ENCODE data around the gene GNG4. TPM values are rescaled to one million over a fixed set of nuclear protein-coding genes. Genes with fewer than 3 reads are reported as not detected.

GNG4 gene
- total RNA-seq, 2 experiments from 2014 or later: not detected

DNA sequence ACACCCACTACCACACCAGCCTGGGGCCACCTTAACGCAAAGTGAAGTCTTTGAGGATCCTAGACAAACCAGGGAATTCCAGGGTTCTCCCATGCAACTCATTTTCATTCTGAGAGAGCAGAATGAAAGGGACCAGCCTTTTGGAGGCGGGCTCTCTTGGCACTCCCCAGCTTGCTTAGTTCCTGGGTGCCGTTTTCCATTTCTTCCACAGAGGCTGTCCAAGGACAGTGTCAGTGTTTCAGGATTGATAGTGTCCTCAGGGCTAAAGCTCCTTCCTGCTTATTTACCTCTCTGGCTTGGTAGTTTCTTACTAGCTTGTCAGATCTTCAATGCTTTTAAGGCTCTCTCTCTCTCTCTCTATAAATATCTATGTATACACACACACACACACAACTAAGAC is 30.1 kb upstream of the GNG4 start:
- no peak overlapping the region for H3K4me2 ChIP-seq (ENCODE audit: low read length)
- no peak overlapping the region for H3K27ac ChIP-seq (ENCODE audit: low read depth, low read length, poor library complexity, severe bottlenecking)
- H3K36me3 ChIP-seq (ENCODE audit: insufficient read depth, low read length): no peaks in the 10 kb centered on the region
- H3K4me3 ChIP-seq (ENCODE audit: low read depth, low read length, poor library complexity, severe bottlenecking): no peak overlapping the region
- TF ChIP-seq CTCF (conservative IDR thresholded peaks at IDR 0.05; ENCODE audit: low read length): no peak
- no peak for TF ChIP-seq EZH2phosphoT487 (IDR thresholded peaks at IDR 0.05; ENCODE audit: borderline replicate concordance, low read depth, low read length)
- intact Hi-C loops (cut with micrococcal nuclease; ENCODE audit: unreplicated experiment): no loop called here
- H4K20me1 ChIP-seq (ENCODE audit: insufficient read depth, low read length): no peaks in the 10 kb centered on the region
- no peaks in the 10 kb centered on the region for H3K79me2 ChIP-seq (ENCODE audit: insufficient read depth, low read depth, low read length)
- no peak overlapping the region for H2AFZ ChIP-seq (ENCODE audit: low read length)
- no peaks in the 10 kb centered on the region for H3K4me1 ChIP-seq (ENCODE audit: insufficient read depth, low read length, poor library complexity, severe bottlenecking)
- CTCF ChIA-PET (ENCODE audit: unreplicated experiment): interaction anchor here (0.6 kb wide), 1 partner anchor 1491 kb away, joined by 3 read pairs; no protein-coding TSS in a partner anchor
- BruUV-seq (replicated peaks): no TSS peak
- no peaks in the 10 kb centered on the region for H3K9me3 ChIP-seq (ENCODE audit: low read length)
- no peak for DNase-seq (ENCODE audit: low spot score)
- no peaks in the 10 kb centered on the region for H3K9me2 ChIP-seq (ENCODE audit: insufficient read depth, low read length)
- POLR2A ChIA-PET: no interaction called here

- no peak overlapping the region for H2AFZ ChIP-seq (ENCODE audit: low read length)
- no peaks in the 10 kb centered on the region for H3K79me2 ChIP-seq (ENCODE audit: insufficient read depth, low read depth, low read length)
- no peak overlapping the region for H3K4me3 ChIP-seq (ENCODE audit: low read depth, low read length, poor library complexity, severe bottlenecking)
- no peaks in the 10 kb centered on the region for H3K9me3 ChIP-seq (ENCODE audit: low read length)
- ChIA-PET CTCF (ENCODE audit: unreplicated experiment) (interaction anchor here (0.6 kb wide), 1 partner anchor 149 kb away, joined by 4 read pairs; no protein-coding TSS in a partner anchor), POLR2A (interaction anchor here (0.6 kb wide), 1 partner anchor 257 kb away, joined by 3 read pairs; no protein-coding TSS in a partner anchor)
- BruUV-seq (replicated peaks): no TSS peak
- H3K36me3 ChIP-seq (ENCODE audit: insufficient read depth, low read length): no peaks in the 10 kb centered on the region
- no peaks in the 10 kb centered on the region for H3K4me1 ChIP-seq (ENCODE audit: insufficient read depth, low read length, poor library complexity, severe bottlenecking)
- no peak for TF ChIP-seq EZH2phosphoT487 (IDR thresholded peaks at IDR 0.05; ENCODE audit: borderline replicate concordance, low read depth, low read length)
- no peak for TF ChIP-seq CTCF (conservative IDR thresholded peaks at IDR 0.05; ENCODE audit: low read length)
- no peak overlapping the region for H3K4me2 ChIP-seq (ENCODE audit: low read length)
- intact Hi-C loops (cut with micrococcal nuclease; ENCODE audit: unreplicated experiment): no loop called here
- H3K9me2 ChIP-seq (ENCODE audit: insufficient read depth, low read length): no peaks in the 10 kb centered on the region
- H4K20me1 ChIP-seq (ENCODE audit: insufficient read depth, low read length): no peaks in the 10 kb centered on the region
- no peak for DNase-seq (ENCODE audit: low spot score)
- no peak overlapping the region for H3K27ac ChIP-seq (ENCODE audit: low read depth, low read length, poor library complexity, severe bottlenecking)
These were observed 29.4 kb upstream of the GNG4 start for GRCh38 chr1:235679005-235679404.

DNA sequence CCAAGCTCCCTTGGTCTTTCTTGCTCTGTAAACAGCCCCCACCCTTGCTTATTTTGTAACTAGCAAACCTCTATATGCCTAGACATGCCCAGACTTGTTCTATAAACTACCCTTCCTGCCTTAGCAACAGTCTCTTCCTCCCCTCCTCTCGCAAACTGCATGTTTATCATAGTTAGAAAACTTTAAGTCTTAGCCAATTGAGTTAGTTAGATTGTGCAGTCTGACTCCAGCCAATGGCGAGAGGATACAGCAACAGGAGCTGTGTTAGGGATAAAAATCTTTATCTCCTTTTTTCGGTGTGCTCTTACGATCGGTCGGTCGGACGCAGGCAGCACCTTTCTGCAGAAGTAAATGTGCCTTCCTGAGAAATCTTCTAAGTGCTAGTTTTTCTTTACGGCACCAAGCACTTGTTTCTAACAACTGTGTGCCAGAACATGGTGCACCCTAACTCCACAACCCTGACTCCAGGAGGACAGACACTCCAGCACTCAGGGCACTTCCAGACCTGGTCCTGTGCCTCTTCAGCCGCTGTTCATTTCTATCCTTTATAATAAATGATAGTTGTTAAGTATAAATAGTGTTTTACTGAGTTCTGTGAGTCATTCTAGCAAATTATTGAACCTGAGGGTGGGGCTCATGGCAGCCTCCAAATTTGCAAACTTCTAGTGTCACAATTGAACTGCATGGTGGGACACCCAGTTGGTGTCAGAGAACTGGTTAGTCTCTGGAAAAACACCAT is 25.7 kb upstream of the GNG4 start:
- Histone ChIP-seq H3K36me3 (ENCODE audit: insufficient read depth, low read length) (no peaks in the 10 kb centered on the region), H3K27ac (ENCODE audit: low read depth, low read length, poor library complexity, severe bottlenecking) (no peak overlapping the region), H3K9me2 (ENCODE audit: insufficient read depth, low read length) (no peaks in the 10 kb centered on the region), H3K9me3 (ENCODE audit: low read length) (no peaks in the 10 kb centered on the region), H2AFZ (ENCODE audit: low read length) (no peak overlapping the region), H3K4me3 (ENCODE audit: low read depth, low read length, poor library complexity, severe bottlenecking) (no peak overlapping the region), H3K79me2 (ENCODE audit: insufficient read depth, low read depth, low read length) (no peaks in the 10 kb centered on the region), H3K4me2 (ENCODE audit: low read length) (no peak overlapping the region), H3K4me1 (ENCODE audit: insufficient read depth, low read length, poor library complexity, severe bottlenecking) (no peaks in the 10 kb centered on the region), H4K20me1 (ENCODE audit: insufficient read depth, low read length) (no peaks in the 10 kb centered on the region)
- intact Hi-C loops (cut with micrococcal nuclease; ENCODE audit: unreplicated experiment): no loop called here
- no peak for DNase-seq (ENCODE audit: low spot score)
- ChIA-PET CTCF (ENCODE audit: unreplicated experiment) (no interaction called here), POLR2A (no interaction called here)
- TF ChIP-seq EZH2phosphoT487 (IDR thresholded peaks at IDR 0.05; ENCODE audit: borderline replicate concordance, low read depth, low read length) (no peak), CTCF (conservative IDR thresholded peaks at IDR 0.05; ENCODE audit: low read length) (no peak)
- BruUV-seq (replicated peaks): no TSS peak

All from OCI-LY7 (cell line).